Measurements from ENCODE around the gene SIAE.
"Not testable (repeated sequence)": the region's sequence is repeated elsewhere in the genome, so short reads cannot be mapped to it uniquely, and the experiment has no call there.

Gene SIAE

DNA sequence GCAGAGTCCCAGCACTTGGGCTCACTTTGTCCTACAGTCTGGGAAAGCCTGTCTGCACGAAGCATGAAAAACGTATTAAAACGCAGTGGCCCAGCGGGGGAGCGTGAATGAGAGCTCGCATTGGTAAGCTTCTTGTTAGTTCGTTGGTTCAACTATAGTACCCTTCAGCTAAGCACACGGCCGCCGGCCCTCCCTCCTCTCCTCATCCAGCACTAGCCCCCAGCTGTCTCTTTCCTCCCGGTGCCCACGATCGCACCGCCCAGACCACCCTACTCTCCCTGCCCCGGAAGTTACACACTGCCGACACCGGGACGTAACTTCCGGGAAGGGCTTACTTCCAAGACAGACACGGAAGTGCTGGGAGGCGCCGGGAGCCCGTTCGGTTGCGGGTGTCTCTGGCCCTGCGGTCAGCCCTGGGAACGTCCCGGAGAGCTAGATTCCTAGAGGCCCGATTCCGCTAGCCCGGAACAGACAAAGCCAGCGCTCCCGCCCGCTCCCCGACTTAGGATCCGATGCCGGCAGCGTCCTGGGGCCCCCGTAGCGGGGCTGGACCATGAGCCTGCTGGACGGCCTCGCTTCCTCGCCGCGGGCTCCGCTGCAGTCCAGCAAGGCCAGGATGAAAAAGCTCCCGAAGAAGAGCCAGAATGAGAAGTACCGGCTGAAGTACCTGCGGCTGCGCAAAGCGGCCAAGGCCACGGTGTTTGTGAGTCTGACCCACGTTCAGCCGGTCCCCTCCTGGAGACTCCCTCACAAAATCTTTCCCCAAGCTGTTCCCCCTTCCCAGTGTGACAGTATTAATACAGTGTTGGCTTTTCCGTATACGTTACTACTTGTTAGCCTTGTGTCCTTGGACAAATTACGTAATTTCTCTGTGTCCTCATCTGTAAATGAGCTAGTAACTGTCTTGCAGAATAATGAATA lies 50.7 kb downstream of the SIAE start, which contains the start of gene TBRG1:
TBRG1 (plus strand) TSS at position 334 of the 921 bp plus-strand sequence; CDS start at position 554, 220 bp downstream.
- no peak for FAIRE-seq

DNA sequence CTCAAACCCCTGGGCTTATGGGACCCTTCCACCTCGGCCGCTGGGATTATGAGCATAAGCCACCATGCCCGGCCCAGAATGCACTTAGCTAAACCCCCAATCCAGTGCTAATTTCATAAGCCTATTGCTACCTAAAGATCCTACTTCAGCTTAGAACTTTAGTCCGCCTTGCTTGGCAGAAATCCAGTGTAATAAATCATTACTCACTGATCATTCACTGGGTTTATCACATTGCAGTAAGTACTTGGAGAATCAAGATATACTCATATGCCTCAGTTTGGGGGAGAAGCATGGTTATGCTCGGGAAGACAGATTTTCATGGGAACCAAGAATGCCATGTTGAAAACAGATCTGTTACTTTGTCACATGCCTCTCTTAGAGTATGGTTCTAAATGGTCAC lies 54.7 kb downstream of the SIAE start:
- FAIRE-seq, result no peak

GRCh38 chr11:124612567-124613246 lies 60.8 kb downstream of the SIAE start:
- no peak for FAIRE-seq

DNA sequence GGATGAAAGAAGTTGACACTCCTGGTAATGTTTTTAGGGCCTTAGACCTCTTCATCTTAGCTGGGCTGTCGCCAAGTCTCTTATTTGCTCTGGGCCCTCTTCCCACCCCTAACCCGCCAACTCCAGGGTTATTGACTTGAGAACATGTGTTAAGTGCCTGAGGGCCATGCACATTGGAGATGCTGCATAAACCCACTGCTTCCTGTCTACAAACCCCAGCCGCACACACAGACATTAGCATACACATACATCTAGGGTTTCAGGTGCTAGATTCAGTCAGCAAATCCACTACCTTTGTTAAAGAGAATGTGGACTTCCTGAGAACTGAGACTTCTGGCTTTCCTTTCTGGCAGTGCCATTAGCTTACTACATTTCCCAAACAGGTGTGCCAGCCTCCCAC lies 61.5 kb downstream of the SIAE start:
- FAIRE-seq, result no peak

DNA sequence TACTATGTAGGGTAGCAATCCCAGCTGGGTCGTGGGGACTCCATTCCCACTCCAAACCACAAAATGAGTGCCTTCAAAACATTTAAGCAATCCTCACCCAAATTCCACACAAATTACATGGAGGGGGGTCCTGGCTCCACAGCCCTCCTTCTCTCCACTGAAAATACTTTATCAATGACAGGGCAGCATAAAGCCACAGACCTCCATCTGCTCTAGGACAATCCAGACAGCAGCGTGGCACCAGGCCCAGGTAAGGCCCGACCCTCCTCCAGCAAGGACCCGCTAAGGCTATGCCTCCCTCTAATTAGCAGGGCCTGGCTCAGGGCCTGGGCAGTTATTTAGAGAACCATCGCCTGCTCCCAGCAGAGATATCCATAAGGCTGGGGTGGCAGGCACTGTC lies 62.5 kb downstream of the SIAE start, which contains the start of gene PANX3:
PANX3 (plus strand) TSS at position 365 of the 400 bp plus-strand sequence. CDS start 129 bp downstream, outside the sequence.
- no peak for FAIRE-seq

DNA sequence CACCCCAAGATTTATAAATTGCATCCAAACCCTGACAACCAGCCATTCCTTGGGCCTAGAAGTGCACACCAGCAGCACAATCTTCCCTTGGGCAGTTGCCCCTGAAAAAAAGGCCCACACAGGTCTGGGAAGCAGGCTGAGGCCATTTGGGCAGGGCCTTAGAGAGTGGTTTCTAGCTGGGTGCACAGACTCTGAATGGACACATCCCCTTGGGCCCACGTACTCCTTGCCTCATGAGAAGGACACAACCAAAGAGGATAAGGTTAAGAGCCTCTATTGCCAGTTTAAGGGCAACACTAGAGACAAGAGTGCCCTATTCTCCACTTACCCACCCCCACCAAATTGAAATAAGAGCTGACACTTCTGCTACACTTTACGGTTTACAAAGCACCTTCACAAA lies 63.2 kb downstream of the SIAE start:
- FAIRE-seq, result no peak

- peak; percentile 18 for FAIRE-seq
Measured at GRCh38 chr11:124608147-124608546, 65.4 kb downstream of the SIAE start.

- FAIRE-seq, result no peak
Measured at GRCh38 chr11:124605719-124606118, 67.8 kb downstream of the SIAE start.

DNA sequence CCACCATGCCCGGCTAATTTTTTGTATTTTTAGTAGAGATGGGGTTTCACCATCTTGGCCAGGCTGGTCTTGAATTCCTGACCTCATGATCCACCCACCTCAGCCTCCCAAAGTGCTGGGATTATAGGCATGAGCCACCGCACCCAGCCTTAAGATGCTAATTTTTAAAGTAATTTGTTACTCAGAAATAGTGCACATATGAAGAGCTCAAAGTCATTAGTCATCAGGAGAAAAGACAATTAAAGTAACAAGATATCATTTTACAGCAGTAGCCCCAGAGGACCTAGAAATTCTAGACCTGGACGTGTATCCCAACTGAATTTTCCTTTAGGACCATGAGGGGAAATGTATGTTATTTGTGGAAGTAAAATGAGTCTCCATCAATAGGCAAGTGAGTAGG lies 70.8 kb downstream of the SIAE start:
- not testable (repeated sequence) for FAIRE-seq

DNA sequence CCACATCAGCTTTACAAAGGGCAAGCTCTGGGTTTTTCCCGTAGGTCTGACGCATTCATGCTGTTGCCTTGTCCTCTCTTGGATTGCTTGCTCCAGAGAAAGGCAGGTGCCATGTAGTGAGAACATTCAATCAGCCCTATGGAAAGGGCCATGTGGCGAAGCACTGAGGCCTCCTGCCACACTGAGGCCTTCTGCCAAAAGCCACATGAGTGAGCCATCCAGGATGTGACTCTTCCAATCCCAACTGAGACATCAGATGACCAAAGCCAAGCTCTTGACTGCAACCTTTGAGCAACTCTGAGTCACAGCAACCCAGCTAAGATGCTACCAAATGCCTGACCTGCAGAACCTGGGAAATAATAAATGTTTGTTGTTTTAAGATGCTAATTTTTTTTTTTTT lies 71.3 kb downstream of the SIAE start:
- no peak for FAIRE-seq

- no peak for FAIRE-seq
Measured at GRCh38 chr11:124600621-124601320, 72.8 kb downstream of the SIAE start.

DNA sequence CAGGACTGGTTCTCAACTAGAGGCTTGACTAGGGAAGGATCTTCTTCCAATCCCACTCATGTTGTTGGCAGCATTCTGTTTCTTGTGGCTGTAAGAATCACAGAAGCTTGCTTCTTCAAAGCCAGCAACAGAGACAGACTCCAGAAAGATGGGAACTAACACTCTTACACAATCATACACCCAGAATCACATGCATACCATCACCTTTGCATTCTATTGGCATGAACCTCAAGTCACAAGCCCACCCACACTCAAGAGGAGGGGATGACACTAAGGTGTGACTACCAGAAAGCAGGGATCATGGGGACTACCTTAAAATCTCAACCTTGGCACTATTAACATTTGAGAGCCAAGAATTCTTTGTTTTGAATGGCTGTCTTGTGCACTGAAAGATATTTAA lies 75.9 kb downstream of the SIAE start:
- no peak for FAIRE-seq

GRCh38 chr11:124595302-124595701 lies 78.2 kb downstream of the SIAE start:
- no peak for FAIRE-seq

DNA sequence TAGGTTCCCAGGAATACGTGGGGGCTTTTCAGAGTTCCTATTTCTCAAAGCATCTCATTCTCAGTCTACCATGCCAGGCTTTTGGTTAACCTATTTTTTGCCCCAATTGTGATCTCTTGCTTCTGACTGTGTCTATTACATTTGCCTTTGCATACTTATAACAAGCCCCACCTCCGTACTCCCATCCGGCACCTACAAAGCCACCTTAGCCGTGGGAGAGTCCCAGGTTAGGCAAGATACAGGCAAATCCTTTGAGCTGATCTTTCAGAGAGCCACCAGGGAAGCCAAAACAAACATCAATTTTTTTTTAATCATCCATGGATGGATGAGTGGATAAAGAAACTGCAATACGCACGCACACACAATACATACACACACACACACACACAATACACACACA lies 80.9 kb downstream of the SIAE start:
- FAIRE-seq, result no peak

DNA sequence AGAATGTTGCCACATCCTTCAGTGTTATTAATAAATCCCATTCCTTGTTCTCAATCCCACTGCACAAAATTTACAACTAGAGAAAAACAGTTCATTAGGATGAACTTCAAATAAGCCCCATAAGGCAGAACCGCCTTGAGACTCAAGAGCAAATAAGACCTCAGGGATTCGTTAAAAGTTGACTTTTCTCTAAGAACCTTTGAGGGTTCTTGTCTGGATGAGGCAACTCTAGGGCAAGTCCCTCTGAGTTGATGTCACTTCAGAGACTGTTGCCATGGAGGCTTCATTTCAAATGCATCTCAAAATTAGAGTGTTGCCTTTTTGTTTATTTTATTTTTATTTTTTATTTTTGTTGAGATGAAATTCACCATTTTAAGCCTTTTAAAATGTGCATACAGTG lies 82.1 kb downstream of the SIAE start:
- no peak for FAIRE-seq

DNA sequence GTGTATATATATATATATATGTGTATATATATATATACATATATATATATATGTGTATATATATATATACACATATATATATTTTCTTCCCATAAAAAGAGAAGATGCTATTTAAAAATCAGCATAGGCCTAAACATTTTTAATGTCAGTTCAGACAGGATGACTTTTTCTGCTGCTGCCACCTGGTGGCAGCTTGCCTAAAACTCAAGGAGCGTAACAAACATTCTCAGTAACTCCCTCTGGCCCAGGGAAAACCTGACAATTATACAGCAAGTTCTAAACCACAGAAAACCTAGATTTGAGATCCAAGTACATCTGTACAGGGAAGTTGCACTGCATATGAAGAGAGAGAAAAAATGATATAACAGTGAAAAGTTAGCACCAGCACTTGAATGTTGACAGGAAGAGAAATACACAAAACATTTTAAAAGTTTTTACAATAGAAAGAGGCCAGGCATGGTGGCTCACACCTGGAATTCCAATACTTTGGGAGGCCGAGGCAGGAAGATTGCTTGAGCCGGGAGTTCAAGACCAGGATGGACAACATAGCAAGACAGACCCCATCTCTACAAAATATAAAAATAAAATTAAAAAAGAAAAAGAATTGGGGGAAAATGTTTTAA lies 87.2 kb downstream of the SIAE start:
- no peak for FAIRE-seq

DNA sequence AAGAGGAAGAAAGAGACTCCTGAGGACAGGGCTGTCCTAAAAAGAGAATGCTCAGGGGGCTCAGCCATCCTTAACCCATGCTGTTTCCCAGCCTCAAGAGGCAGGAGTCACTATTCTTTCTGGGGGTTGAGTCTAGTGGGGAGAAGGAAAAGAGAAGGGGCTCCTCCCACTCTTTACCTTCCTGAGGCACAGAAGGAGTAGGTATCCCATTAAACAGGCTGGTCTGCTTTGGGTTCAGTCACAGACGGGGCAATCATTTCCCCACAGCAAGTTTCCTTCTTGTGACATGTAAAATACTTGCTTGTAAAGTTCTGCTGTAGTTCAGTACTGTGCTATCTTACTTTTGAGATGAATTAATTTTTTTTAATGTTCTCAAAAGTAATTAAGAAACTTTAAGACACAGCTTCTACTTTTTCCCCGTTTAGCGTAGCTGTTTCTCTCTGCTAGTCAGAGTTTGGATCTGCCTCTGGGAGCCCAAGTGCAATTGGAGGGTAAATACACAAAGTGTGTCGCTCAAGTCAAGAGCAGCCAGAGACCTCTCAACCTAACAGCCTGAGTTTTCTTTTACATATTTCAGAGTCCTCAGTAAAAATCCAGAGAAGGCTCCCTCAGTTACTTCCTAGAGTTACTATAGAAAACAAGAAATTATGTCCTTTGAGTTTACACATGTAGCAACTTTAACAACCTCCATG lies 88.7 kb downstream of the SIAE start:
- no peak for FAIRE-seq

GRCh38 chr11:124583781-124584180 lies 89.8 kb downstream of the SIAE start:
- no peak for FAIRE-seq
